Measurements from ENCODE around the gene ARHGAP24. TPM values are rescaled to one million over a fixed set of nuclear protein-coding genes. Genes with fewer than 3 reads are reported as not detected.

Gene ARHGAP24
- polyA plus RNA-seq, 2 of the 4 experiments (the other 2 are of a cell fraction): 1.7 to 12.1 TPM

- Histone ChIP-seq H3K4me2 (no peak overlapping the region), H3K9me3 (no peaks in the 10 kb centered on the region), H3K27ac (no peak overlapping the region), H3K4me1 (no peaks in the 10 kb centered on the region), H3K4me3 (no peak overlapping the region)
- POLR2A ChIA-PET: no interaction called here
- no peak for FAIRE-seq
- TF ChIP-seq HES2 (IDR thresholded peaks at IDR 0.05): no peak
- TF ChIP-seq CTCF (IDR thresholded peaks at IDR 0.05): no peak
- no peak for TF ChIP-seq KDM1A (IDR thresholded peaks at IDR 0.05; ENCODE audit: low read depth)
- no peak for TF ChIP-seq HOXB5 (CRISPR knock-in tag; IDR thresholded peaks at IDR 0.05)
- TF ChIP-seq HOXA7 (CRISPR knock-in tag; IDR thresholded peaks at IDR 0.05): no peak
- TF ChIP-seq ZNF302 (CRISPR knock-in tag; IDR thresholded peaks at IDR 0.05): no peak
- TF ChIP-seq MAX (IDR thresholded peaks at IDR 0.05): no peak
- no peak for TF ChIP-seq POLR2A (IDR thresholded peaks at IDR 0.05; ENCODE audit: low read length)
- no peak for TF ChIP-seq ZC3H11A (IDR thresholded peaks at IDR 0.05)
- WGBS (ENCODE audit: missing lambda C conversion rate): 84% methylated on average over 5 of the region's 5 CpGs
- no peak for ATAC-seq
- CTCF ChIA-PET: no interaction called here
- no peak for DNase-seq (ENCODE audit: low read depth in 1 of 2, low spot score in 1 of 2)
These were observed 17.0 kb upstream of the ARHGAP24 start for GRCh38 chr4:85457752-85458467.

- WGBS (ENCODE audit: missing lambda C conversion rate): 13% methylated on average over 1 of the region's 1 CpG
- ChIA-PET CTCF (no interaction called here), POLR2A (no interaction called here)
- TF ChIP-seq CEBPB (IDR thresholded peaks at IDR 0.05) (no peak), ZSCAN20 (CRISPR knock-in tag; IDR thresholded peaks at IDR 0.05) (no peak), EHF (CRISPR knock-in tag; IDR thresholded peaks at IDR 0.05) (no peak), USF2 (IDR thresholded peaks at IDR 0.05) (no peak), ESRRA (IDR thresholded peaks at IDR 0.05; ENCODE audit: borderline replicate concordance, low read length) (no peak), NR3C1 (IDR thresholded peaks at IDR 0.05) (no peak), ATOH8 (CRISPR knock-in tag; IDR thresholded peaks at IDR 0.05; ENCODE audit: low read depth) (no peak), PBX3 (IDR thresholded peaks at IDR 0.05) (no peak), FOXS1 (CRISPR knock-in tag; IDR thresholded peaks at IDR 0.05) (no peak), ZC3H11A (IDR thresholded peaks at IDR 0.05) (no peak), HOXA7 (CRISPR knock-in tag; IDR thresholded peaks at IDR 0.05) (no peak), E2F6 (IDR thresholded peaks at IDR 0.05; ENCODE audit: borderline replicate concordance, low read depth) (no peak), HOXB5 (CRISPR knock-in tag; IDR thresholded peaks at IDR 0.05) (no peak), JUNB (IDR thresholded peaks at IDR 0.05) (no peak), CHD2 (IDR thresholded peaks at IDR 0.05; ENCODE audit: low read length, partially characterized antibody) (no peak), MAX (IDR thresholded peaks at IDR 0.05) (no peak), CTCF (IDR thresholded peaks at IDR 0.05) (no peak)
- Histone ChIP-seq H3K4me2 (no peak overlapping the region), H3K27ac (no peak overlapping the region), H3K9me3 (no peaks in the 10 kb centered on the region), H3K4me3 (no peak overlapping the region), H3K4me1 (no peaks in the 10 kb centered on the region)
- no peak for ATAC-seq
- FAIRE-seq: no peak
- no peak for DNase-seq (ENCODE audit: low read depth in 1 of 2, low spot score in 1 of 2)
These were observed 15.2 kb upstream of the ARHGAP24 start for GRCh38 chr4:85459736-85460135.

Data from A549 (cell line).